NCI-H2196 (cell line): ENCODE data around the gene SAC3D1.
"Not testable (repeated sequence)": the region's sequence is repeated elsewhere in the genome, so short reads cannot be mapped to it uniquely, and the experiment has no call there.

Source experiments
- DNase-seq: peaks from one replicate; lab custom pipeline; 2025; ENCODE audit not compliant: unreplicated experiment; lab: John Stamatoyannopoulos, UW

SAC3D1 gene

DNA sequence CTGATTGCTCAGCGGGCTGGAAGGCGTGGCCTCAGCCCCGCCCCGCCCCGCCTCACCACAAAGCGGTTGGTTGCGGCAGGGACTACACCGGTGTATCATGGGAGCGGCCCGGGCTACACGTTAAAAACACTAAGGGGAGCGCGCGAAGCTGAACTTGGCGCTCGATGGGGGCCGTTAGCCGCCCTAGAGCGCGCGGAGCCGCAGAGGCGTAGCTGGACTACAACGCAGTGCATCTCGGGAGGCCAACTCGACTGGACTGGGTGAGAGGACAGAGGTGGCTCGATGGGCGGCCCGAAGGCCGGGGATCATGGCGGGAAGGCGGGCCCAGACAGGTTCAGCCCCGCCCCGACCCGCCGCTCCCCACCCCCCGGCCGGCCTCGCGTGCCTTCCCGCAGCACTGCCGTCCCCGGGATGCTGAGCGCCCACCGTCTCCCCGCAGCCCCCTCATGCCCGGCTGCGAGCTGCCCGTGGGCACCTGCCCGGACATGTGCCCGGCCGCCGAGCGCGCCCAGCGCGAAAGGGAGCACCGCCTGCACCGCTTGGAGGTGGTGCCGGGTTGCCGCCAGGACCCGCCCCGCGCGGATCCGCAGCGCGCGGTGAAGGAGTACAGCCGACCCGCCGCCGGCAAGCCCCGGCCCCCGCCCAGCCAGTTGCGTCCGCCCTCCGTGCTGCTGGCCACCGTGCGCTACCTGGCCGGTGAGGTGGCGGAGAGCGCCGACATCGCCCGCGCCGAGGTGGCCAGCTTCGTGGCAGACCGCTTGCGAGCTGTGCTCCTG lies at the start of gene SAC3D1:
Gene SAC3D1, plus strand, starts transcription at position 364 of the 776 bp plus-strand sequence. Its CDS starts 83 bp downstream, at position 447.
- peak; percentile 97 for DNase-seq

GRCh38 chr11:64994318-64994717 lies 46.7 kb upstream of the SAC3D1 start:
- no peak for DNase-seq

GRCh38 chr11:64996327-64996709 lies 44.7 kb upstream of the SAC3D1 start:
- no peak for DNase-seq

GRCh38 chr11:64996710-64997380 lies 44.2 kb upstream of the SAC3D1 start, which contains the start of gene BATF2:
TSS of gene BATF2 (minus strand) at chr11:64996971. CDS start at chr11:64996914, 57 bp downstream.
- DNase-seq = peak; percentile 86

- DNase-seq = peak; percentile 26
Observed at GRCh38 chr11:64998141-64998540, 42.9 kb upstream of the SAC3D1 start.

DNA sequence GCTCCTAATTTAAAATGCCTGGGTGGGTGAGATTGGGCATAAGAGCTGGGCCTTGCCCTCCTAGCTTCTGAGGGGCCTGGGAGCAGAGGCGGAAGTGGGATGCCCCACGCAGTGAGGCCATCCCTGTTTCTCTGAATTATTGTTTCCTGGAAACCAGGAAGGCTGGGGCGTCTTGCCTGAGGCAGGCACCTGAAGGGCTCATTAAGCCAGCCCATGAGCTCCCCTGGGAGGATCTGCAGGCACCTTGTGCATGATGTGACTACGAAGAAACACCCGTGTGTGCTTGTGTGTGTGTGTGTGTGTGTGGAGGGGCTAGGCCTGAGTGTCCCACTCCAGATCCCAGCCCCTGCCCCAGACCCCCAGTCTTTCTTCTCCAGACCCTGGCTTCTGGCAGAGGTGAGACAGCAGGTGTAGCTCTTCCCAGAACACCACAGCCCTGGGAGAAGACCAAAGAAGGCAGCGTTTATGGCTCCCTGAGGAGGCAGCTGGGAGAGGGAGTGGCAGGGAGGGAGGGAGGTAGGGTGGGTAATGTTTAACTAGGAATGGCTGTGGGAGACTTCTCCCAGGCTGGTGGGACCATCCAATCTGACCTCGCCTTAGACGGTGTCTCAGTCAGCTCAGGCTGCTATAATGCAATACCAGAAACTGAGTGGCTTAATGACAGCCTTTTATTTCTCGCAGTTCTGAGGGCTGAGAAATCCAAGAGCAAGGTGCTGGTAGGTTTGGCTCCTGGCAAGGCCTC lies 42.1 kb upstream of the SAC3D1 start:
- no peak for DNase-seq

DNA sequence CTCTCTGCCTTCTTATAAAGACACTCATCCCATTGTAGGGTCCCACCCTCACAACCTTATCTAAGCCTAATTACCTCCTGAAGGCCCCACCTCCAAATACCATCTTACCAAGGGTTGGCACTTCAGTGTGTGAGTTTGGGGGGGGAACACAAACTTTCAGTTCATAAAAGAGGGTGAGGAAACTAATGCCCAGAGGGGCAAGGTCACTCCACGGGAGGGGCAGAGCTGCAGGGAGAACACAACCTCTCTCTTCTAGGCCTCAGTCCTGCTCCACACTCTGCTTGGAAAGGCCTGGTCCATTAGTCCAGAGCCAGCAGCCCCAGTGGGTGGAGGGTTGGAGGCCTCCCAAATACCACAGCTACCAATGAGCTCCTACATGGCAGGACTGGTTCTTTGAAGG lies 41.5 kb upstream of the SAC3D1 start:
- DNase-seq = no peak

DNA sequence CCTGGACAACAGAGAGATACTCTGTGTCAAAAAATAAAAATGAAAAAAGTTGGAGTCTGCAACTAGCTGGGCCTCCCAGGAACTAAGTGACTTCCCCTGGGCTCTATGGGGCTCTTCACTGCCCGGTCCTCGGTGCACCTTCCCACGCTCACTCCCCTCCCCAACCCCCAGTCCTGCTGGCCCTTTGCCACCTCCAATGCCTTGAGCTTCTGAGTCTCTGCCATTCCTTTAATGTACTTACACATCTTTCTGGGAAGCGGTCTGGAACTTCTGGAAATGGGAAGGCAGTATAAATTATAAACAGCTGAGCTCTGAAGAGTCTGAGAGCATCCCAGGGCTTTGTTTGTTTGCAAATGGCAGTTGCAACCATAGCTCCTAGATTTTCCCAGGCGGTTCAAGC lies 38.3 kb upstream of the SAC3D1 start:
- DNase-seq = no peak

DNA sequence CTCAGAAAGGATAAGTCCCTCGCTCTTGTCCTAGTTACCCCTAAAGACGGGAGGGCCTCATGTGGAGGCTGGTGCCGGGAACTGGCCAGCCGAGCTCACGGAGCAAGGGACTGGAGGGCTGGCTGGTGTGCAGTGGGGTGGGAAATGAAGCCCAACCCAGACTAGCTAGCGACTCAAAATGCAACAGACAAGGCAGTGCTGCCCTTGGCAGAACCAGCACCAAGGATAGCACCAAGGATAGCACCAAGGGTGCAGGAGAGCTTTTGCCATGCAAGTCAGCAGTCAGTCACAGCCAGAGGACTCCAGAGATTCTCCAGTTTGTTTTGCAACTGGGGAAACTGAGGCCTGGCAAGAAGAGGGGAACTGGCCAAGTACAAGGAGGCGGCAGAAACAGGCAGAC lies 37.7 kb upstream of the SAC3D1 start:
- no peak for DNase-seq

DNA sequence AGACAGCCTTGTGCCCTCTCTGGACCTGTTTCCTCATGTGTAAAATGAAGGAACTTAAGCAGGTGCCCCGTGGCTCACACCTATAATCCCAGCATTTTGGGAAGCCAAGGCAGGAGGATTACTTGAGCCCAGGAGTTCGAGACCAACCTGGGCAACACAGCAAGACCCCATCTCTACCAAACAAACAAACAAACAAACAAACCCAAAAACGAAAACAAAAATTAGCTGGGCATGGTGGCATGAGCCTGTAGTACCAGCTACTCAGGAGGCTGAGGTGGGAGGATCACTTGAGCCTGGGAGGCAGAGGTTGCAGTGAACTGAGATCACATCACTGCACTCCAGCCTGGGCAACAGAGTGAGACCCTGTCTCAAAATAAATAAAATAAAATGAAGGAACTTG lies 37.0 kb upstream of the SAC3D1 start:
- not testable (repeated sequence) for DNase-seq

GRCh38 chr11:65008016-65008415 lies 33.0 kb upstream of the SAC3D1 start:
- no peak for DNase-seq

DNA sequence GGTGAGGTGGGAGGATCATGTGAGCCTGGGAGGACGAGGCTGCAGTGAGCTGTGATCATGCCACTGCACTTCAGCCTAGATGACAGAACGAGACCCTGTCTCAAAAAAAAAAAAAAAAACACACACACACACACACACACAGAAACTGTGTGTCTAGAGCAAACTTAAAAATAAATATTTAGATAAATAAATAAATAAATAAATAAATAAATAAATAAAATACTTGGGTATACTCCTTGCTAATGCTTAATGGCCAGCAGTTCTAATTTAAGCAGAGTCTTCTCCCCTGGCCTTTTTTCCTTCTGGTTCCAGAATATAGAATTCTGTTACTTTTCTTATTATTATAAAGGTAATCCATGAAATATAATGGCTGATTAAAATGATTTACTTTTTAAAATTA lies 32.1 kb upstream of the SAC3D1 start:
- DNase-seq = no peak

DNA sequence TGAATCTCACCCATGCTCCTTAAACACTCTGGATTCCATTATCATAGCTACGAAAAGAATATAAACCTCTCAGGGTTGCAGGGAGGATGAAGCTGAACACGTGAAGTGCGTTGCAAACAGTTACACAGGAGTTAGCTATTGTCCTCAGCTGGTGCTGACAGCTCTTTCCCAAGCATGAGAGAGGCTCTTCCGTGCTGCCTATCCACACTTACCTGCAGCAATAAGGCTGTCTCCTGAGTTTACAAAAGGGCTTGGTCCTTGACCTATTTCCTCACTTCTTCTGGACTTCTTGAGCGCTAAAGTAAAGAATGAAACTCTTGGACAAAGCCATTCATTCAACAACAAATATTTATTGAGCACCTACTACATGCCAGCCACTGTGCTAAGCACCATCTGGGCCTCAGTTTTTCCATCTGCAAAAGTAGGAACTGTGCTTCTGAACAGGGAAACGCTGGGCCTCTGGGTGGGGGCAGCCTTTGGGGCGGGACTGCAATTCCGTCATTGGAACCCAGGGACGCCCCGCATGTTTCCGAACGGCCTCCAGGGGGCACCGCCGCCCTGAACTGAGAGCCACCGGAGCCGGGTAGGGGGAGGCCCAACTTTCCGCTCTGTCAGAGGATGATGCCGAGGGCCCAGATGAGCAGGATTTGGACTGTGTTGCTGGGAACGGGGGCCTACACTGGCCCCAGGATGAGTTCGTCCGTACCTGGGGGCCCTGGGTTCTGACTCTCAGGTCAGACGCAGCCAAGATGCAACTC lies 27.7 kb upstream of the SAC3D1 start:
- DNase-seq = peak; percentile 92

DNA sequence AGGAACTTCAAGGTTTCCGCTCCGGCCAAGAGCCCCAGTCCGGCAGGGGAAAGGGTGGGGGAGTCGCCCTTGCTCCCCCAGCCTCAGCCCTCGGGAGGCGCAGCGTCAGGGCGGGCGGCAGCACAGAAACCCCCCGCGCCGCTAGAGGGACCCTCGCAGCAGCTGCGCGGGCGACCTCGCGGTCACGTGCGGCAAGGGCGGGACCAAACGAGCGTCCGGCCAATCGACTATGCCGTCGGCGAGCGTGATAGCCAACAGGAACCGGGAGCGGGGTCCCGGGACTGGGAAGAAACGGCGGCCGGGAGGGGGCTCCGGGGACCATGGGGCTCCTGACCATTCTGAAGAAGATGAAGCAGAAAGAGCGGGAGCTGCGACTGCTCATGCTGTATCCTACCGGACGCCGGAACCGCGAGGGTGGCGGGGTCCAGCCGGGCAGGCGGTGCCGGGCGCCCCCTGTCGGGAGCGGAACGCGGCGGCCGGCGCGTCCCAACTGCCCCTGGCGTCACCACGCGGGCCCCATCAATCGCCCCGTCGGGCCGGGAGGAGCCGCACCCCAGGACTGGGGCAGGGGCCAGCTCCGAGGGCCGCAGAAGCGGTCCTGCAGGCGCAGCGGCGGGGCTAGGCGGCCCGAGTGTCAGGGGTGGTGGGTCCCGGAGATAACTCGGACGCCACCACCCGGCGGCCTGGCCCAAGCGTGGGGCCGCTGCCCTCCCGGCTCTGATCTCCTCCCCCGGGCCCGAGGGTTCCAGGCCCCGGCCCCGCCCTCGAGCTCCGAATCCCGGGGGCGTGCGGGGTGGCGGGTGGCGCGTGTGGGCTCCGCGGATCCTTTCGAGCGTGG lies 26.9 kb upstream of the SAC3D1 start, which contains the start of gene ARL2:
Gene ARL2, plus strand, starts transcription at position 273 of the 838 bp plus-strand sequence. Its CDS starts 48 bp downstream, at position 321.
- DNase-seq = peak; percentile 87

DNA sequence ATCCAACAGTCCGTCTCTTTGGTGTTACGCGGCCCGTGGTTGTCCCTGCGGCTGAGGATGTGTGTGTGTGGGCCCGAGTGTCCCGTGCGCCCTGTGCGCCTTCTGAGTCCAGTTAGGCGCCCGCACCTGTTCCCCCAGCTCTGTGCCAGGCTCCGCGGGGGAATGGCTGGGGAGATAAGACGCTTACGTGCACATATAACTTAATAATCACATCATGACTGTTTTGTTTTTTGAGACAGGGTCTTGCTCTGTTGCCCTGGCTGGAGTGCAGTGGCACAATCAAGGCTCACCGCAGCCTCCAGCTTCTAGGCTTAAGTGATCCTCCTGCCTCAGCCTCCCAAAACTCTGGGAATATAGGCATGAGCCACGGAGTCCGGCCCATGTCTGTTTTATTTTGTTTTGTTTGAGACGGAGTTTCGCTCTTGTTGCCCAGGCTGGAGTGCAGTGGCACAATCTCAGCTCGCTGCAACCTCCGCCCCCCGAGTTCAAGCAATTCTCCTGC lies 26.2 kb upstream of the SAC3D1 start:
- DNase-seq = no peak

DNA sequence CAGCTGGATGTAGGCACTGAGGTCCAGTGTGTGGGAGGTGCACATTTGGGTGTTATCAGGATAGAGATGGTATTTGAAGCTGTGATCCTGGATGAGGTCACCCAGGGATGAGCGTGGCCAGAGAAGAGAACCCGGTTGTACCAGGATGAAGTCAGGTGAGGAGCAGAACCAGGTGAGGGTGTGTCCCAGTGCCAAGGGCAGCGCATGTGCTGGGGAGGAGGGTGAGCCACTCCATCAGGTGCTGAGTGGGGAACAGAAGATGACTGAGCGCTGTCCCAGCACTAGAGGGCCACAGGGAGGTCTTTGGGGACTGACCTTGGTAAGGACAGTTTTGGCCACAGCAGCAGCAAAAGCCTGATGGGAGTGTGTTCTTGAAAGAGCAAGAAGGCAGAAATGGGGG lies 24.3 kb upstream of the SAC3D1 start:
- no peak for DNase-seq

GRCh38 chr11:65017937-65018336 lies 23.1 kb upstream of the SAC3D1 start:
- DNase-seq = no peak

GRCh38 chr11:65019824-65020223 lies 21.2 kb upstream of the SAC3D1 start:
- no peak for DNase-seq

DNA sequence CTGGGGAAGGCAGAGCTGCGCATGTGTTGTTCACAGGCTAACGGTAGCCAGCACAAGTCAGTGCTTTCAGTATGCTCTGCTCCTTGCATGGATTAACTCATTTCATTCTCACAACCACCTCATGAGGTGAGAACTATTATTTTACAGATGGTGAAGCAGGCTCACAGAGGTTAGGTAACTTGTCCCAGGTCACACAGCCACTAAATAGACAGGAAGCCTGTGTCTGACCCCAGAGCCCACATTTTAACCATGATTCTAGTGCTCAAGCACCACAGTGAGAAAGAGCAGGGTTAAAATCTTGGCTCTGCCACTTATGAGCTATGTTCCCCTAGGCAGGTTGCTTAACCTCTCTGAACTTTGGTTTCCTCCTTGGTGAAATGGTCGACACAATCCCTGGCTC lies 20.0 kb upstream of the SAC3D1 start:
- no peak for DNase-seq

GRCh38 chr11:65021509-65021908 lies 19.5 kb upstream of the SAC3D1 start:
- DNase-seq = no peak
